ENCODE results near the gene STX16. TPM values are rescaled to one million over a fixed set of nuclear protein-coding genes. Genes with fewer than 3 reads are reported as not detected.
A peak's percentile ranks its signal among the peaks of the same experiment; 100 is the strongest.

Gene STX16
- total RNA-seq, 1 donor from 2014 or later = 78.8 TPM

DNA sequence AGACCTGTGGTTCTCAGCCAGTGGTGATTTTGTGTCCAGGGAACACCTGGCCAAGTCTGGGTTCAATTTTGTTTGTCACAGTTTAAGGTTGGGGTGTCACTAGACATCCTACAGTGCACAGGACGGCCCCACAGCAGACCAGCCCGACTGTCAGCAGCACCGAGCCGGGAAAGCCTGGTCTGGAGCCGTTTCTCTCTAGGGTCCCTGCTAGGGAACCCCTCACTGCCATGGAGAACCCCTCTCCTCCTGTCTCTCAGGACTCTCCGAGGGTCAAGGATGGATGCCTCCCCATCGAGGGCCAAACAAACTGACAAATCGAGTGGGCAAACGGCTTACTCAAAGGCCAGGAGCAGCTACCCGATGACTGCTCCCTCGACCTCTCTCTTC, 15.8 kb upstream of the STX16 start:
- Mint-ChIP-seq H3K4me3 (ENCODE audit: low read depth) (no peak overlapping the region), H3K27ac (no peak overlapping the region), H3K36me3 (ENCODE audit: insufficient read depth) (no peaks in the 10 kb centered on the region), H3K9me3 (ENCODE audit: low read depth) (no peaks in the 10 kb centered on the region), H3K4me1 (ENCODE audit: low read depth) (no peaks in the 10 kb centered on the region), H3K27me3 (peaks cover 28% of the 10 kb centered on the region)
- TF ChIP-seq, protein P1, sequence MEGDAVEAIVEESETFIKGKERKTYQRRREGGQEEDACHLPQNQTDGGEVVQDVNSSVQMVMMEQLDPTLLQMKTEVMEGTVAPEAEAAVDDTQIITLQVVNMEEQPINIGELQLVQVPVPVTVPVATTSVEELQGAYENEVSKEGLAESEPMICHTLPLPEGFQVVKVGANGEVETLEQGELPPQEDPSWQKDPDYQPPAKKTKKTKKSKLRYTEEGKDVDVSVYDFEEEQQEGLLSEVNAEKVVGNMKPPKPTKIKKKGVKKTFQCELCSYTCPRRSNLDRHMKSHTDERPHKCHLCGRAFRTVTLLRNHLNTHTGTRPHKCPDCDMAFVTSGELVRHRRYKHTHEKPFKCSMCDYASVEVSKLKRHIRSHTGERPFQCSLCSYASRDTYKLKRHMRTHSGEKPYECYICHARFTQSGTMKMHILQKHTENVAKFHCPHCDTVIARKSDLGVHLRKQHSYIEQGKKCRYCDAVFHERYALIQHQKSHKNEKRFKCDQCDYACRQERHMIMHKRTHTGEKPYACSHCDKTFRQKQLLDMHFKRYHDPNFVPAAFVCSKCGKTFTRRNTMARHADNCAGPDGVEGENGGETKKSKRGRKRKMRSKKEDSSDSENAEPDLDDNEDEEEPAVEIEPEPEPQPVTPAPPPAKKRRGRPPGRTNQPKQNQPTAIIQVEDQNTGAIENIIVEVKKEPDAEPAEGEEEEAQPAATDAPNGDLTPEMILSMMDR (IDR thresholded peaks at IDR 0.05; ENCODE audit: unreplicated experiment) = no peak
- no peak for DNase-seq (ENCODE audit: low spot score, unreplicated experiment)

DNA sequence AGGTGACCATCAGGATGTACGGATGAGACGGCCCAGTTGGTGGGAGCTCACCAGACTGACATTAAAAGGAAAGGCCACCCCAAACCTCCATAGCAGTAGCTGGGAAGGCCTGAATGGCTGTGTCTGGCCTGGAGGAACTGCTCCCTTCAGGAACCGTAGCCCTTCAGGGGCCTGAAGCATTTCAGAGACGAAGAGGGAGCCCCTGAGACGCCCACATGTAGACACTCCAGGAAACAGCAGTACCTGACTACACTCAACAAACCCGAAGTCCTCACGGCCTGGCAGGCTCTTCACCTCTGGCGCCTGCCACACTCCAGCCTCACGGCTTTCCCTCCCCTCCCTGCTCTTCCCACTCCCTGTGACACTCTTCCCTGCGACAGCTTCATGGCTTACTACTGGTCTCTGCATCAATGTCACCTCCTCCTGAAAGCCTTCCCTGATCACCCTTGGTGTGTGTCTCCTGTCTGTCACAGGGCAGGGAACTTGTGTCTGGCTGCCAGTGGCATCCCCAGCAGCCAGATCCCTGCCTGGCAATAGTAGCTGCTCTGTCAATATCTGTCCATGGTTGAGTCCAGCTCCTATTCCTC, 14.6 kb upstream of the STX16 start:
- TF ChIP-seq, protein P1 (IDR thresholded peaks at IDR 0.05; ENCODE audit: unreplicated experiment) = no peak
- H3K27ac Mint-ChIP-seq = no peak overlapping the region
- no peak overlapping the region for H3K4me3 Mint-ChIP-seq (ENCODE audit: low read depth)
- DNase-seq (ENCODE audit: low spot score, unreplicated experiment) = no peak
- no peaks in the 10 kb centered on the region for H3K36me3 Mint-ChIP-seq (ENCODE audit: insufficient read depth)
- H3K9me3 Mint-ChIP-seq (ENCODE audit: low read depth) = no peaks in the 10 kb centered on the region
- H3K27me3 Mint-ChIP-seq = peaks cover 27% of the 10 kb centered on the region
- no peaks in the 10 kb centered on the region for H3K4me1 Mint-ChIP-seq (ENCODE audit: low read depth)

DNA sequence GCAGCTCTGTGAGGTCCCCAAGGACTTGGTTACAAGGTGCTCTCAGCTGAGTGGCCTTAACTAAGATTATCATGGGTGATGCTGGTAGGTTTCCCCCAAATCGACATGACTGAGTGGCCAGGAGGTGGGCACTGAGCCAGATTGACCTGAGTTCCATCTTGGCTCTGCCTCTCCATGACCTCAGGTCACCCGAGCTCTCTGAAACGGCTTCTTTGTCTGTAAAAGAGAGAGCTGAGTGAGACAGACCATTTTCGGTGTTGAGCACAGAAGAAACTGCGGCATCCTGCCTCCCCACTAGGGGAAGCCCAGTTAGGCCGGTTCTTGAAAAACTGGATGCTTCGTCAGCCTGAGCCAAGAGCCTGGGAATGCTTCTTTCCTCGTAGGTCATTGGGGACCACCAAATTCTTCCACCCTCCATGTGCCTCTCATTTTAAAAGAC, 14.1 kb upstream of the STX16 start:
- Mint-ChIP-seq H3K36me3 (ENCODE audit: insufficient read depth) (no peaks in the 10 kb centered on the region), H3K4me3 (ENCODE audit: low read depth) (no peak overlapping the region), H3K4me1 (ENCODE audit: low read depth) (no peaks in the 10 kb centered on the region), H3K9me3 (ENCODE audit: low read depth) (no peaks in the 10 kb centered on the region), H3K27me3 (peaks cover 27% of the 10 kb centered on the region), H3K27ac (no peak overlapping the region)
- TF ChIP-seq, protein P1 (IDR thresholded peaks at IDR 0.05; ENCODE audit: unreplicated experiment) = peak; percentile 33
- no peak for DNase-seq (ENCODE audit: low spot score, unreplicated experiment)

DNA sequence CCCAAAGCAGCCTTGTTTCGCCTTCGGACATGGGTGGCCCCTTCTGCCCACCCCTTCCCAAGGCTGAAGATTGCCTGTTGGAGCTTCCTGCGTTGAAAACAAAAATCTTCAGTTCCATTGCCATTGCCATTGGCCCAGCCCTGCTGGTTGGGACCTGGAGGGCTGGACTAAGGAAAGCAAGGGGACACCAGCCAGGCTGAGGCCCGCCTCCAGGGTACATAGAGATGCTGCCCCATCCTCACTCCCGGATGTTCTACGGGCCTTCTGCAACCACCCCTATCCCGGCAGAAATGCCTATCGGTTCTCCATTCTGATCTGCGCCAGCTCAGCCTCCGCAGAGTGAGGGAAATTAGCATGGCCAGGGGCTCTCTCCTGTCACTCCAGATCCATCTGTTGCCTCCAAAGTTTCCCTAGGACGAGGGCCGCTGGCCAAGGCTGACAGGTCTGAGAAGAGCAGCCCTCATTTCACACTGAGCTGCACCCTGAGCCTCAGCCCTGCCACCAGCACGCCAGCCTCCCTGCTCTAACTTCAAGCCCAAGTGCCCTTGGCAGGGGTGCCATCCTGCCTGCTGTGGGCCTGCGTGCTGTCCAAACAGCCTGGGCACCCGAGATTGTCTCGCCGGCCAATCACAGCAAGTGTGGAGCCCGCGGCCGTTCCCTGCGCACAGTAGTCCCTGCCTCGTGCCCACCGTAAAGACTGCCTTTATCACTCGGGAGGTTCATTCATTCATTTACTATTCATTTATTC, 13.4 kb upstream of the STX16 start:
- TF ChIP-seq, protein P1 (IDR thresholded peaks at IDR 0.05; ENCODE audit: unreplicated experiment) = no peak
- Mint-ChIP-seq H3K9me3 (ENCODE audit: low read depth) (no peaks in the 10 kb centered on the region), H3K36me3 (ENCODE audit: insufficient read depth) (no peaks in the 10 kb centered on the region)

DNA sequence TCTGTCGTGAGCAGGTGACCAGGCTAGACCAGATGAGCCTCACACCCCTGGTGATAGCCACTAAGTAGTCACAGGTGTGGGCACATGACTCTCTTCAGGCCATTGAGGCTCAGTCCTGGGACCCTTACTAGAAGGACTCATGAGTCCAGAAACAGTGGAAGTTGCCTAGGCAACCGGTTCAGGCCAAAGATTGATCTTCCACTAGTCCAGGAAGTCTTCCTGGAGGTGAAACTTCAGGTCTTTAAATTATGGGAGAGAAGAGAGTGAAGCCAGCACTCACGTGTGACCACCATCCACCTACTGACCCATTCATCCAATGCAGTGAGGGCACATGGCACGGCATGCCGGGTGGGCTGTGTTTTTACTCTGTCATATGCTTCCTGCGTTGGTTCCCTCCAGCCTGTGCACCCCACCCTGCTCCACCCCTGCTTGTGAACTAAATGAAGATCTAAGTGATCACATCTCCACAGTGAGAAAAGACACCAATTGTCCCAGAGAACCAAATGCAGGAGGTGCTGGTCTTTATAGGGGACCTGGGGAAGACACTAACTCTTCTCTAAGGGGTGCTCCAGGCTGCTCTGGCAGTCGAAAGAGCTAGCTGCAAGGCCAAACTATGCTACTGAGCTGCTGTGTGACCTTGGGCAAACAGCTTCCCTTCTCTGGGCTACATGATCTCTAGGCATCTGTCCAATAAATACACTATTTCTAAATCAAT, 12.5 kb upstream of the STX16 start:
- H3K27me3 Mint-ChIP-seq = peaks cover 36% of the 10 kb centered on the region
- no peaks in the 10 kb centered on the region for H3K4me1 Mint-ChIP-seq (ENCODE audit: low read depth)
- no peaks in the 10 kb centered on the region for H3K9me3 Mint-ChIP-seq (ENCODE audit: low read depth)
- H3K4me3 Mint-ChIP-seq (ENCODE audit: low read depth) = no peak overlapping the region
- DNase-seq (ENCODE audit: low spot score, unreplicated experiment) = no peak
- TF ChIP-seq, protein P1 (IDR thresholded peaks at IDR 0.05; ENCODE audit: unreplicated experiment) = no peak
- no peaks in the 10 kb centered on the region for H3K36me3 Mint-ChIP-seq (ENCODE audit: insufficient read depth)
- no peak overlapping the region for H3K27ac Mint-ChIP-seq

More for the DNA sequence above, 13.4 kb upstream of the STX16 start:
- H3K27me3 Mint-ChIP-seq = peaks cover 32% of the 10 kb centered on the region
- peak overlapping the region; percentile 25 for H3K27ac Mint-ChIP-seq
- H3K4me1 Mint-ChIP-seq (ENCODE audit: low read depth) = no peaks in the 10 kb centered on the region
- no peak for DNase-seq (ENCODE audit: low spot score, unreplicated experiment)
- no peak overlapping the region for H3K4me3 Mint-ChIP-seq (ENCODE audit: low read depth)
